SK-N-SH (cell line): Measurements from ENCODE around the gene GFPT2. TPM values are rescaled to one million over a fixed set of nuclear protein-coding genes. Genes with fewer than 3 reads are reported as not detected.

Source experiments
- CTCF ChIA-PET: fragments of 300-600, 350-600 bp; formaldehyde crosslinking; extraction: SDS; loops from one replicate; lab custom pipeline; 2021; lab: Yijun Ruan, JAX
- POLR2A ChIA-PET: fragments of 350-600 bp; sonication (Branson Sonifier 250); formaldehyde crosslinking; extraction: SDS; loops from one replicate; lab custom pipeline; 2020; ENCODE audit warnings: antibody characterized with exemption, inconsistent platforms; lab: Yijun Ruan, JAX
- DNase-seq: peaks from one replicate; pipeline ENCODE4 v3.0.0; 2012
- H2AFZ ChIP-seq: fragments of 200-600 bp; sonication (generic); 2 replicates; pipeline ENCODE4 v1.8.1; 2016; ENCODE audit warnings: antibody characterized with exemption, mild to moderate bottlenecking, low read depth
- H3F3A ChIP-seq: fragments of 200-600 bp; sonication (generic); replicated peaks from 2 replicates; pipeline ENCODE3; 2016; ENCODE audit warnings: antibody characterized with exemption, mild to moderate bottlenecking; ENCODE audit not compliant: insufficient read depth
- H3K27ac ChIP-seq, 2 experiments: fragments of 200-500 bp in 1 of 2; fragments of 200-600 bp in 1 of 2; sonication (Bioruptor generic) in 1 of 2; sonication (generic), shearing (Covaris generic) in 1 of 2; 2 replicates each; pipeline versions ENCODE4 v1.5.1 to v1.6.1; 2014 to 2016; ENCODE audit warnings: low read depth in 2 of 2, inconsistent platforms in 1 of 2, low read length in 1 of 2, mild to moderate bottlenecking in 1 of 2, mixed read lengths in 1 of 2
- H3K27me3 ChIP-seq: fragments of 200-600 bp; sonication (generic), shearing (Covaris generic); 2 replicates; pipeline ENCODE4 v1.6.1; 2016; ENCODE audit warnings: mixed run types; ENCODE audit not compliant: insufficient read depth
- H3K36me3 ChIP-seq, 2 experiments: fragments of 200-500 bp in 1 of 2; fragments of 200-600 bp in 1 of 2; sonication (Bioruptor generic) in 1 of 2; sonication (generic) in 1 of 2; replicated peaks in 1 of 2; 2 replicates each; pipeline versions ENCODE3 to v1.5.1; 2014 to 2016; ENCODE audit warnings: low read length in 1 of 2, mild to moderate bottlenecking in 1 of 2; ENCODE audit not compliant: insufficient read depth in 2 of 2, control insufficient read depth in 1 of 2
- H3K4me1 ChIP-seq, 2 experiments: fragments of 200-500 bp in 1 of 2; fragments of 200-600 bp in 1 of 2; sonication (Bioruptor generic) in 1 of 2; sonication (generic), shearing (Covaris generic) in 1 of 2; 2 replicates each; pipeline versions ENCODE4 v1.5.1 to v1.6.1; 2014 to 2016; ENCODE audit warnings: low read depth in 1 of 2, low read length in 1 of 2, mixed run types in 1 of 2; ENCODE audit not compliant: insufficient read depth in 2 of 2, control insufficient read depth in 1 of 2
- H3K4me2 ChIP-seq: fragments of 200-600 bp; sonication (generic), shearing (Covaris generic); 2 replicates; pipeline ENCODE4 v1.6.1; 2017; ENCODE audit warnings: mixed run types
- H3K4me3 ChIP-seq, 2 experiments: fragments of 200-500 bp in 1 of 2; fragments of 200-600 bp in 1 of 2; sonication (Bioruptor generic) in 1 of 2; sonication (generic), shearing (Covaris generic) in 1 of 2; 2 replicates each; pipeline versions ENCODE4 v1.5.1 to v1.8.1; 2014 to 2016; ENCODE audit warnings: low read depth in 2 of 2, inconsistent platforms in 1 of 2, low read length in 1 of 2, mild to moderate bottlenecking in 1 of 2, mixed read lengths in 1 of 2, moderate library complexity in 1 of 2
- H3K79me2 ChIP-seq: fragments of 200-600 bp; sonication (generic); 2 replicates; pipeline ENCODE4 v1.8.1; 2017; ENCODE audit warnings: mild to moderate bottlenecking; ENCODE audit not compliant: insufficient read depth
- H3K9ac ChIP-seq: fragments of 200-600 bp; sonication (generic); 2 replicates; pipeline ENCODE4 v1.6.1; 2017; ENCODE audit warnings: mixed run types
- H3K9me2 ChIP-seq: fragments of 200-600 bp; sonication (generic); 2 replicates; pipeline ENCODE4 v1.6.1; 2017; ENCODE audit warnings: mixed run types
- H3K9me3 ChIP-seq: fragments of 200-600 bp; sonication (generic); 2 replicates; pipeline ENCODE4 v1.6.1; 2017; ENCODE audit warnings: mixed run types, mild to moderate bottlenecking, moderate library complexity
- H4K20me1 ChIP-seq: fragments of 200-600 bp; sonication (generic); 2 replicates; pipeline ENCODE4 v1.6.1; 2017; ENCODE audit warnings: mild to moderate bottlenecking, mixed run types; ENCODE audit not compliant: insufficient read depth
- CHD2 ChIP-seq: fragments of 150-350 bp; IDR thresholded peaks from 2 replicates; pipeline ENCODE4 v1.6.1; 2018; ENCODE audit warnings: low read length; ENCODE audit not compliant: partially characterized antibody
- FOXJ3 ChIP-seq: sonication (generic); formaldehyde crosslinking; IDR thresholded peaks from 2 replicates; pipeline ENCODE4 v1.5.1; 2020; ENCODE audit warnings: mild to moderate bottlenecking, missing genetic modification reagents
- NRF1 ChIP-seq: IDR thresholded peaks from 2 replicates; pipeline ENCODE4 v1.6.1; 2012; ENCODE audit warnings: low read depth, mild to moderate bottlenecking, low read length
- PBX3 ChIP-seq: IDR thresholded peaks from 2 replicates; pipeline ENCODE4; 2012
- RXRA ChIP-seq: IDR thresholded peaks from 2 replicates; pipeline ENCODE4 v1.4.0; 2012; ENCODE audit warnings: low read depth, mild to moderate bottlenecking, borderline replicate concordance
- WGBS: methylation state at CpG from one replicate; pipeline ENCODE4 v1.1.6; 2017; ENCODE audit warnings: low lambda C conversion rate; 5-methylcytosine and 5-hydroxymethylcytosine counted together
- polyA plus RNA-seq, 3 experiments: library from polyadenylated mRNA; depleted of rRNA; stranded (reverse); fragments of >200 nt; gene quantifications; 2 replicates each; pipeline ENCODE4 v1.2.3, GENCODE V29; 2012
- TF ChIP-seq, protein P1 (sequence below): fragments of 150-350 bp; IDR thresholded peaks from 2 replicates; pipeline ENCODE4 v1.6.1; 2016; ENCODE audit warnings: mild to moderate bottlenecking, low read depth, low read length

GFPT2 gene
- polyA plus RNA-seq, 1 of the 3 experiments (the other 2 are of a cell fraction): 8.1 TPM

GRCh38 chr5:180335614-180336233 is 17.4 kb downstream of the GFPT2 start:
- WGBS: 88% methylated on average over 8 of the region's 19 CpGs
- CTCF ChIA-PET: interaction anchor here (1.0 to 11.1 kb wide), 4 partner anchors 8 to 208 kb away, joined by 4 to 171 read pairs (median 48); partner anchors contain the start of gene MAPK9

DNA sequence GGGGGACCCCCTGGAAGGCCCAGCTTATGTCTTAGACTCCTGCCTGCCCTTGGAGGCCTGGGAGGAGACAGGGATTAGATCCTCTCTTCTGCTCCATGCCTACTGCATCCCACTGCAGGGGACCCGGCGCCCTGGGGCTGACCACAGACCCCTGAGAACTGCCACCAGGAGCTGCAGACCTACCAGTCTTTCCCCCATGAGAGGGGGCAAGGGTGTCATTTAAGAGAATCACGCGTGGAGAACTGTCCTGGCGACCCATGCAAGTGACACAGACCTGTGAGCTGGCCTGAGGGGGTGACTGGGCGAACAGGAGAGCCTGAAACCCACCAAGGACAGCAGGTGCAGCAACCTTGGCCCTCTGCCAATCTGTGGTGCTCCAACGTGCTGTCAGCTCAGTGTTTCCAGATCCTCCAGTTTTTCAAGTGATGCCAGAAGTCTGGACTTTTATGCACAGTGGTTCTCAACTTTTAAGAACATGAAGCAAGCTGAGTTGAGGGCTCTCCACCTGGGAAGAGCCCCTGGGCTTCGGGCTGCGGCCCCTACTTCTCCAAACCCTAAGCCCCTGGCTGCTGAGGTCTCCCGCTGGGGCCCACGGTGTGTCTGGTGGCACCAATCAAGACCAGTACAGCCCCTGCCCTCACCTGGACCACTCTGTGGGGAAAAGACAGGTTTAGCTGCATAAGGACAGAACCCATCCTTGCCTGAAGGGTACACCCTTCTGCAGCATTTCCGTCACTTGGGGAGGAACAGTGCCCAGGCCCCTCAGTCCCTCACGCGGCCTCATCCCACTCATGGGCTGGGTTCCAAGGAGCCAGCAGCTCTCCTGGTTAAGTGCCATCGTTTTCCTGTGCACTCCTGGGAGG is 18.2 kb downstream of the GFPT2 start:
- Histone ChIP-seq H3K9me3 (no peaks in the 10 kb centered on the region), H3K27ac (no peak overlapping the region), H3K4me1 (peaks cover 6 to 12% of the 10 kb centered on the region in 2 experiments; a peak in 2 of 4 replicates), H3K36me3 (no peaks in the 10 kb centered on the region), H3K9me2 (no peaks in the 10 kb centered on the region), H3K4me2 (no peak overlapping the region), H3F3A (peaks cover 22% of the 10 kb centered on the region), H2AFZ (no peak overlapping the region), H3K4me3 (no peak overlapping the region), H3K9ac (no peak overlapping the region), H3K79me2 (no peaks in the 10 kb centered on the region), H3K27me3 (no peaks in the 10 kb centered on the region), H4K20me1 (no peaks in the 10 kb centered on the region)
- CTCF ChIA-PET: interaction anchor here (1.0 to 11.1 kb wide), 4 partner anchors 19 to 208 kb away, joined by 3 to 171 read pairs (median 8); partner anchors contain the start of gene MAPK9
- POLR2A ChIA-PET: no interaction called here
- WGBS: 80% methylated on average over 8 of the region's 15 CpGs
- DNase-seq: no peak
- TF ChIP-seq RXRA: no peak
- no peak for TF ChIP-seq NRF1
- TF ChIP-seq, protein P1, sequence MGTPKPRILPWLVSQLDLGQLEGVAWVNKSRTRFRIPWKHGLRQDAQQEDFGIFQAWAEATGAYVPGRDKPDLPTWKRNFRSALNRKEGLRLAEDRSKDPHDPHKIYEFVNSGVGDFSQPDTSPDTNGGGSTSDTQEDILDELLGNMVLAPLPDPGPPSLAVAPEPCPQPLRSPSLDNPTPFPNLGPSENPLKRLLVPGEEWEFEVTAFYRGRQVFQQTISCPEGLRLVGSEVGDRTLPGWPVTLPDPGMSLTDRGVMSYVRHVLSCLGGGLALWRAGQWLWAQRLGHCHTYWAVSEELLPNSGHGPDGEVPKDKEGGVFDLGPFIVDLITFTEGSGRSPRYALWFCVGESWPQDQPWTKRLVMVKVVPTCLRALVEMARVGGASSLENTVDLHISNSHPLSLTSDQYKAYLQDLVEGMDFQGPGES: no peak

More at GRCh38 chr5:180335614-180336233, 17.4 kb downstream of the GFPT2 start:
- H3K36me3 ChIP-seq: no peaks in the 10 kb centered on the region
- no peaks in the 10 kb centered on the region for H3K9me2 ChIP-seq
- TF ChIP-seq PBX3 (no peak), NRF1 (no peak), FOXJ3 (CRISPR knock-in tag) (no peak), CHD2 (no peak)
- H3K4me3 ChIP-seq: no peak overlapping the region
- H3K9ac ChIP-seq: no peak overlapping the region
- no peak overlapping the region for H3K4me2 ChIP-seq
- no peaks in the 10 kb centered on the region for H4K20me1 ChIP-seq
- no peak overlapping the region for H2AFZ ChIP-seq
- POLR2A ChIA-PET: no interaction called here
- H3K27me3 ChIP-seq: no peaks in the 10 kb centered on the region
- peaks cover 15% of the 10 kb centered on the region for H3F3A ChIP-seq
- H3K4me1 ChIP-seq: peaks cover 6% of the 10 kb centered on the region in 2 experiments; a peak in 2 of 4 replicates
- no peak for DNase-seq
- no peaks in the 10 kb centered on the region for H3K79me2 ChIP-seq
- no peak overlapping the region for H3K27ac ChIP-seq
- no peaks in the 10 kb centered on the region for H3K9me3 ChIP-seq
